Activated CD8-positive, alpha-beta memory T cell treated with anti-CD3 and anti-CD28 coated beads for 48 hours (primary cell): ENCODE results near the gene TPH2.

ENCODE experiments used
- DNase-seq, 3 experiments: peaks; one replicate each; pipeline ENCODE4 v3.0.0-alpha.2; 2020; ENCODE audit warnings: low read depth in 2 of 3, low spot score in 2 of 3

TPH2 gene

DNA sequence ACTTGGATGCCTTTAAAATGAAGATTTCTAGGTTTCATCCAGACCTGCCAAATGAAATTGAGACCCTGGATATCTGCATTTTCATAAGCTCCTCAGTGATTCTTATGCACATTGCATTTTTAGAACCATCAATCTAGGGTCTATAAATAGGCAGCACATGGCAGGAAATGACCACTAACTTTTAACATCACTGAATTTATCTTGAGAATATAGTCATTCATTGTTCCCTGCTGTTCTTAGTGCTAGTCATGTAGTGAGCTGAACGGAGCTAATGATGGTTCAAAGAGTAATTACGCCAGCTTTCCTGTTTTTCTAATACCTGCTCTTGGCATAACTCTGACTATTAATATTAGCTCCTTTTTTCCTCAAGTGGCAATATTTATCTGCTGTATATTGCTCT, 91.6 kb downstream of the TPH2 start:
- DNase-seq = no peak

DNA sequence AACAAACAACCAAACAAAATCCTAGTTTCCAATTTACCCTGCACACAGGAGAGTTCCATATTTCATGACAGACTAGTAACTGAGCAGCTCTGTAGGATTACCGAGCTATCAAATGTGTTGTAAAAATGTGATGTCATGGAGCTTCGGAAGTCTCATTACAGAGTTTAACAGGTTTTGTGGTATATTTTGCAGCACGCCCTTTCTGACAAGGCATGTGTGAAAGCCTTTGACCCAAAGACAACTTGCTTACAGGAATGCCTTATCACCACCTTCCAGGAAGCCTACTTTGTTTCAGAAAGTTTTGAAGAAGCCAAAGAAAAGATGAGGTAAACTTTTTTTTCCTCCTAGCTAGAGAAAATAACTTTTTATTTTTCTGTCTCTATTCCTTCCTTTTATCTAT, 92.4 kb downstream of the TPH2 start:
- DNase-seq = no peak

DNA sequence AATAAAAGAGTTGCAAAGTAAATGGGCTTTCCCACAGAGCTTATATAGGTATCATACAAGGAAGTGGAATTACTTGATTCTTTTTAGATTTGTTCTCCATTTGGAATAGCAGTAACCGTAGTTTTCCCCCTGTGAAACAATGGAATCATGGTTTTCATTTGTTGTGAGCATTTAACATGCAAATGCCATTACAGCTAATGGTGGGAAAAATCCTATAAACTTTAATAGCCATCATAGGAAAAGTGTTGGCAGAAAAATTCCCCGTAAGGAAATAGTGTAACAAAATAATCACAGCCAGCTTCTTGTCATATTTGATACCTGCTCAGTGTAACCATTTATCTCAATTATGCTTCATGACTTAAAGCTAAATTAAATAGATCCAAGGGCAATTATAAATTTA, 95.3 kb downstream of the TPH2 start:
- DNase-seq = no peak

DNA sequence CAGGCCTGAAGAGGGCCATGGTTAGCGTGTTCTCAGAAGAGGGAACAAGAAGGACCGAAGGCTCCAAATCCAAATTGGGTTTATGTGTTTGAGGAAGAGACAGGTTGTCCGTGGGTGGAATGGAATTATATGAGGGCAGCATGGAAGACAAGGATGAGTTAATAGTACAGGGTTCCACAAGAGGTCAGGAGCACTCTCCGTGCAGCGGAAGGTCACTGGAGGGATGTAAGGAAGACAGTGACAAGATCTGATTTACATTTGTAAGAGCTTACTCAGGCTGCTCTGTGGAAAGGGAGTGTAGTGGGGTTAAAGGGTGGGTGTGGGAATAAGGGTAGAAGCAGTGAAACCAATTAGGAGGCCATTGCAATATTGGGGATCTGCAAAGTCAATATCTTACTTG, 97.0 kb downstream of the TPH2 start:
- no peak for DNase-seq

DNA sequence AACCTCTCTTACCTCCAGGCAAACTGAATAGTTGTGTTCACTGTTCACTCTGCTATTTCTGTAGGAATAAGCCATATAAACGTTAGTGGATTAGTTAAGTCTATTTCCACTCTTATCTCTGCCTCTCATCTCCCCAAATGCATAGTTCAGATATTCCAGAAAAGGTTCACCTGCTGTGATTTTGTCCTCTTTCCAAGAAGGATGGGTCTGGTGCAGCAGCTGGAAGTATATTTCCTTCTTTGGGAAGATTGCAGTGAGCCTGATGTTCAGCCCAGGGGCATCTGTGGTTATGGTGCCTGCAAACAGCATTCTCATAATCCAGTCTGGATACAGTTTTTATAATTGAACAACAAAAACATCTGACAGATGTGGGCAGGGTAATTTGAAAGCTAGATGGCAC, 97.7 kb downstream of the TPH2 start:
- DNase-seq = no peak

DNA sequence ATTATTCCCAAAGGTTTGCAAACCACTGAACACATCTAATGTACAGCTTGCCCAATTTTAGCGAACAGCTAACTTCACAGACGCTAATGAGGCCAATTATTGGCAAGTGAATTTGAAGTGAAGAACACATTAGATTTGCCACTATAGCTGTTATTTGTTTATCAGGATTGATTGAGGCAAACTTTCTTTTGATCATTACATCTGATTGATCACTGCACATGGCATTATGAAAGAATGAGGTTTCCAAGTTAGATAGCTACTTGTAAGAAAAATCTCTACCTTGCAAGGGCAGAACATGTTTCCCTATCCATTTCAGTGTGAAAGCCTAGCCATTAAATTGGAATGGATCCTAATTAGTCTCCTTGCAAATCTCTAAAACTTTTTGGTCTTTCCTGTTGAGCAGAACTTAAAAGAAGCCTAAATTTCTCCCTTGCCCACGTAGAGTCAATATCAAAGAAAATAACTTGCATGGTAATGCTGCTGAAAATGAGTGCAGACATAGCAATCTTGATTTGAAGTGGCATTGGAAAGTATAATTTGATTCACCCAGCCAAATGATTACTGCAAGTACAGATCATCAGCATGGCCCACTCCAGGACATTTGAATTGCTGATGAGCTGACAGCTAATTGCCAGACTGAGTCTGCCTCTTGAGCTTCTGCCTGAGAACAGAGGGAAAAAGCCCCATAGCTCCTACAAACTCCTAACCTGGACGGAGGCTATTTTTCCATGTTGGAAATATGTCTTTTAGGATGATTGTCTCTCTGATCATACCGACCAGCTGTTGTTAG, 98.6 kb downstream of the TPH2 start:
- no peak for DNase-seq

DNA sequence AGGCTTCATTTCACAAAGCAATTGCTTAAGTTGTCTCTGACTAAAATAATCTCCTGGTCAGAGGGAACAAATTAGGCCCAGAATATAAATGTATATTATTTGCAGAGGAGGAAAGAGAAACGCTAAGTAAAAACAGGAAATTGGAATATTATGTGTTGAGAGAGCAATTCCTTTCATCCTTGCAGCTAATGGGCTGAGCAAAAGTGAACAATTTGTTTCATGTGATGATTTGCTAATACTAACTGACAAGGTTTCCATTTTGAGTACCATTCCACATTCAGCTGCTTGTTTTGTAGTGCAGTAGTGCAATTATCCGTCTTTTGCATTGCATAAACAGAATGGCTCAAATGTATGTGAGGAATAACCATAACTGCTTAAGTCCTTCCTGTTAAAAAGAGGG, 103.2 kb downstream of the TPH2 start:
- no peak for DNase-seq

DNA sequence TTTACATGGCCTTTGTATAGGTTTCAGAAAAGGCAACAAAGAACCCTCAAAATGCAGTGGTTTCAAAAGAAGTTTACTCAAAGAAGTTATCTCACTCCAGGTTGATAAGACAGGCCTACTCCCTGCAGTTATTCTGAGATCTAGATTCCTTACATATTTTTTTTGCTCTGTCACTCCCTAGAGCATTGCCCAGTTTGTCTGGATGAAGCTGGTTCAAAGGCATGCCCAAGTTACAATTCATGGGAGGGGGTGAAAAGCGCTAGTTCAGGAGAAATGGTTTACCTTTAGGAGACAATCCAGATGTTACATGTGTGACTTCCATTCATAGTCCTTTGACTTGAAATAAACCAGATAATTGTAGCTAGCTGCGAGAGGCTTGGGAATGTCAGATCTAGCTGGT, 115.0 kb downstream of the TPH2 start:
- DNase-seq = no peak

DNA sequence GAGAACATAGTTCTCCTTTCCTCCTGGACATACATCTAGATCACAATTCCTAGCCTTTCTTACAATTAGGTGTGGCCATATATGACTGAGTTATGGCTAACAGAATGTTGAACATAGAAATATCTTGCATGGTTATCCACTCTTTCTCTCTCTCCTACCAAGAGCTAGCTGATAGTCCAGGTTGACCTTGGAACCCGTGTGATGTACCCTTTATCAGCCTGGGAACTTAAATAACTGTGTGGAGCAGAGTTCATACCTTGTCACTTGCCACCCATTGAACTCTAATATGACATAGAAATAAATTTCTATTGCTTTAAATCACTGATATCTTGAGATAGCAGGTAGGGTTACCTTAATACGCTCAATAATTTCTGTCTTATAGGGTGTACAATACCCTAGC, 115.9 kb downstream of the TPH2 start:
- no peak for DNase-seq

DNA sequence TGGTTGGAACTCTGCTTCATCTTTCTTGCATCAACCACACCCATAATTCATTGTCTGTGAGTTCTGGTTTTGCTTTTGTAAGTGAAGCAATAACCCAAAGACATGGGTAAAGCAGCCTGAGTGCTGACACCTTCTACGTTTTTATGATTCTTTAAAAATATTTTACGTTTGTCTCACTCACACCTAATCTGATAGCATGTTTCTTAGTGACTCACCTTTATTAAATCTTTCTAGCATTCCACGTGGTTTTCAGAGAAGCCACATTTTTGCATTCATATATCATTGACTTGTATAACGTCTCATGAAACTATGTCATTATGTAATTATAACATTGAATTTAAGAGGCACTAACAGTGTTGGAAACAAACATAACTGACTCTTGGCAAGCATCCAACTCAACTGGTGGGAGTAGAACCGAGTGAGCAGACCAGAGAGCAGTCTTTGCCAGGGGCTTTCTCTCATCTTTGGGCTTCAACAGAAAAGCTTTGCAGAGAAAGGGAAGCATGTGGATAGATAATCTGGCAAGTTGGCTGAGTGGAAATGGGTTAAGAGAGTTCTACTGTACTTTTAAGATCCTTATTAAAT, 118.8 kb downstream of the TPH2 start:
- no peak for DNase-seq

DNA sequence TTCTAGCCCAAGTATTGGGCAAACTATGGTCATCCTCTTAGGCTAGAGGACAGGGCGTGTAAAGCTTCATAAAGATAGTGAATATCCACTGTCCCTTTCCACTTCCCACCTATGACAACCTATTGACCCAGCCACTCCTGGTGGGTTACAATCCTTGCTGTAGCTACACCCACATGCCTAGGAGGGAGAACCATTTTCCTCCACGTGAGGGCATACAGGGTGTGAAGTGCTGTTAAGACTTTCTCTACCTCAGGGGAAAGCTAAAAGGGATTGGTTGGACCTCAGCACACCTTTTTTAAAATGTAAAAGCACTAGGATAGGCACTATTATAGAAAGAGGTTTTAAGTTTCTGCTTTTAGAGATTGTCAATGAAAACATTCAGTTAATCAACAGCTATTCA, 124.4 kb downstream of the TPH2 start:
- no peak for DNase-seq

DNA sequence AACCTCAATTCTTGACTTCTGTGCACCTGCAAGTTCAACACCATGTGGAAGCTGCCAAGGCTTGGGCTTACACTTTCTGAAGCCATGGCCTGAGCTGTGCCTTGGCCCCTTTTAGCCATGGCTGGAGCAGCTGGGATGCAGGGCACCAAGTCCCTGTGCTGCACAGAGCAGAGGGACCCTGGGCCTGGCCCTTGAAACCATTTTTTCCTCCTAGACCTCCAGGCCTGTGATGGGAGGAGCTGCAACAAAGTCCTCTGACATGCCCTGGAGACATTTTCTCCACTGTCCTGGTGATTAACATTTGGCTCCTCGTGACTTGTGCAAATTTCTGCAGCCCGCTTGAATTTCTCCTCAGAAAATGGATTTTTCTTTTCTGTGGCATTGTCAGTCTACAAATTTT, 132.4 kb downstream of the TPH2 start:
- no peak for DNase-seq

DNA sequence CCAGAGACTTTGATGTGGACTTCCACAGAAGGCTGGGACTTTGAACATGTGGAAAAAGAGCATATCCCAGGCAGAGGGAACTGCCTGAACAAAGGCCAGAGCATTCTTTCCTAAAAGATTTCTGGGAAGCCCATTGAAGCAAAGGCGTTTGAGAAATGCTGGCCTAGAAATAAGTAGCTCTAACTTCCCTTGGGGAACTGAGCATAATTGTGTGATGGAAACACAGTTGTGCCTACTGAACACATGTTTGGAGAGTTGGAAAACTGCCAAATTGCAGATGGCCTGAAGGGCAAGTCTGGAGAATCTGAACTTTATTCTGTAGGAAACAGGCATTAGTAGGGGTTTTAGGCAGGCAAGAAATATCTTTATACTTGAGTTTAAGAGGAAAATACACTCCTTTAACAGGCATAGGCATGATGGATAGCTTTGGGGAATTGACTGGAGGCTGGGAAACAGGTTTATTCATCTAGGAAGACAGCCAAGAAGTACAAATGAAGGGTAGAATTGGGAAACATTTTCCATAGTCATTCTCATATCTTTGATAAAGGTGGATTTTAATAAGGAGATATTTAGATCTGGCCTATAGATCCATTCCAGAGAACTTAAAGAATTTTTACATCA, 134.1 kb downstream of the TPH2 start:
- no peak for DNase-seq

DNA sequence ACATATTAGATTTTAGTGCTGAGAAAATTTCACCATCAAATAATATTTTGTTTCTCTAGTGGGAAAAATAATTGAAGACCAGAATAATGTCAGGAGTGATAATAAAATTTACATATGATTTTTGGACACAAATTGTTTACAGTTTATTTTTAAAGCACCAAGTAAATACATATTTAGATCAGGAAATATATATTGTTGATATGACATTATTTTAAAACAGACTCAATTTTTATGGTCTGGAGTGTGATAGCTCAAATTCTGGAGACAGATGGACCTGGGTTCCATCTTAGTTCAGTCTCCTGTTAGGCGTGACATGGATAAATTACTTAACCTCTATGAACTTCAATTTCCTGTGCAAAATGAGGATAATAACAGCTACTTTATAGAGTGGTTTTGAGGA, 135.4 kb downstream of the TPH2 start:
- no peak for DNase-seq

DNA sequence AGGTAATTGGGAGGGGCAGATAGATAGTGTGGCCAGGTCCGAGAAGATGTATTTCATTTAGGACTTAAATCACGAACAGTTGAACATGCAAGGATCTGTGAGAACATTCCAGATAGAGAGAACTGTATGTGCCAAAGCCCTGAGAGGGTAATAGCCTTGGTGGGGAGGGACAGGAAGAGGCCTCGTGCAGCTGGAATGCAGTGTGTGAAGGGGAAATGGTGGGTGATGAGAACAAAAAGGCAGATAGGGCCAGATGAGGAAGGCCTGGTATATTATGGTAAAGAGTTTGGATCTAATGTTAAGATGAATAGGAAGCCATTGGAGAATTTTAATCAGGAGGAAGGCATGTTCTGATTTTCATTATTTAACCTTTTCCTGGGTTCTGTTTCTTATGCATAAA, 136.3 kb downstream of the TPH2 start:
- DNase-seq = no peak

DNA sequence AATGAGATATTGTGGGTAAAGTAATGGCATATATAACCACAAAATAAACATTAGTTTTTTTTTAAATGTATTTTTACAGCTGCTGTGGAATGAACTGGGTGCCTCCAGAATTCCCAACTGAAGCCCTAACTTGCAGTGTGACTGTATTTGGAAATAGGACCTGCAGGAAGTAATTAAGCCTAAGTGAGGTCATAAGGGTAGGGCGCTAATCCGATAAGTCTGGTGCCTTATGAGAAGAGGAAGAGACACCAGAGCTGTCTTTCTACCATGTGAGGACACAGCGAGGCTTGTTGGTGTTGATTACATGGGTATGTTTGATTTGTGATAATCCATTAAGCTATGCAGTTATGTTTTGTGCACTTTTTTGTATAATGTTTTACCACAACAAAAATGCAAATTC, 136.8 kb downstream of the TPH2 start:
- DNase-seq = no peak

DNA sequence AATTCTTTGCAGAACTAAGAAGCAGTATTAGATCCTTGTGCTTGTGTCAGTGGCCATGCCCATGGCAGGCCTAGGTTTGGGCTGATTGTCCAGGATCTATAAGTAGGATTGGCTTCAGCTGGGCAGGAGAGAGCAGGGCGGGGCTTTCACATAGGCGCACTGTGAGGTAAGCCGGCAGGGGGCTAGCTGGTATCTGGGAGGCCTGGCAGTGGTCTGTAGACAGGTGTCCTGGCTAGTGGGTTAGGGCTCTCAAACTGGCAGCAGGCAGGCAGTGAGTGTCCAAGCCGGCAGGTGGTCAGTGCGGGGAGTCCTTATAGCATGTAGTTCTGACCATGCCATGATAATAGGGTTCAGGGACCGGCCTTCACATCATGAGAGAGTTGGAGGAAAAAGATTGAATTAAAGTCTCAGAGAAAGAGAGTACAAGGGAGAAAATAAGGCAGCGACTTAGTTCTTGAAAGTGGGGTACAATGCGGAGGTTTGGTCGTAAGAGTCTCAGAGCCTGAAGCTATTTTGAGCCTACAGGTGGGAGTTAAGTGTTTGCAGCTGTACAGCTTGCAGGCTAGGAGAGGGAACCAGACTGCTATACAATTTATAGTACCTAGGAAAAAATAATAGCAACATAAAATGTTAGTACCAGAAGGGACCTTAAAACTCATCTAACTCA, 137.4 kb downstream of the TPH2 start:
- DNase-seq = no peak

DNA sequence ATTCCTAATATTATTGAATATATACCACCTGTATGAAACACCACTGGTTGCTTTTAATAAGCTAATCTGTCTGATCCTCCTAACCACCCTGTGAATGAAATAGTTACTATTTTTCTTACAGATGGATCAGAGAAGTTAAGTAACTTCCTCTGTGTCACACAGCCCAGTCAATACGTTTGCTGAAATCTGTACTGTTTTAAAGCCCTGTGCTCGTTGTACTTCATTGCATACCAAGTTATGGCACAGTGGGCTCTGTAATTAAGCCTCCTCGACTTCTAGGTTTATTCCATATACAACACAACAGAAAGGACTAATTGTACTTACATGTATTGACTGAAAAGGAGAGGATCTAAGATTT, 137.9 kb downstream of the TPH2 start:
- DNase-seq = no peak

DNA sequence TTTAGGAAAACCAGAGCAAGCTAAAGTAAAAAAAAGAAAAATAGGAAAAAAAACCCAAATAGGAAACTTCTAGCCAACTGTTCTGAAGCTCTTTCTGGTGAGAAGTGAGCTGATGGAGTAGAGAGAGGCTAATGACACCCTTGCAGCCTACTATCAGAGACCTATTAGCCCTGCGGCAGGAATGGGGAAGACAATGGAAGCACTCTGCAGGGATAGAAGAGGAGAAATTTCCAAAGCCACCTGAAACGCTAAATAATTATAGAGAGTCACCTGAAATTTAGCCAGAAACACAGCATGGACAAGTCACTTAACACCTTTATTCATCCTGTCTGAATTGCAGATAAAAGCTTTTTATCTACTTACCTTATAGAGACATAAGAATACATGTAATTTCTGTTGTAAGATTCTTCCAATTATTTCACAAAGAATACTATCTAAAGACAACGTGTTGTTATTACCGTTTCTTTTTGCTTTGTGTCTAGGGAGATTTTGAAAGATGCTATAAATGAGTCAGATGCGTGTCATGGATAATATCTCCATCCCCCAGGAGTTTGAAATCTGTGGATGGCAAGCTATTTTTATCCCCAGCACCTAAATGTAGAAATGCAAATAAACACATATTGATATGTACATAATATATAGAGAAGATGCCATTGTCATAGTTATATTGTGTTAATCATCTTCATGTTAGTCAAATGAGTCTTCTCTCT, 138.6 kb downstream of the TPH2 start:
- no peak for DNase-seq

DNA sequence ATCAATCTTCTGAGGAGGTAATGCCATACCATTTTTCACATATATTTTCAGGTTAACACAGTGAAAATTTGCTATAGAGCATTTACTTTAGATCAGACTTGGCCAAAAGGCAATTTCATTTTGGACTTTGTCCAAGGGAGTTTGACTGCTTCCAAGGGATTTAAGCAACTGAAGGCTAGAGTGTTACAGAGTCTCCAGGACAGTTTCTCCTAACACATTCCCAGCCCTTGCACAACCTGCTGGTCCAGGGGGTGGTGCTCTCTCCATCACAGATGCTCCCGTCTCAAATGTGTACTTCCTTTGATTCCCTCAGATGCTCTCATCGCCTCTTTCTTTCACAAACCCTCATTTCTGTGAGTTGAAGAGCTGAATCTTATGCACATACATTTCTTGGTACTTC, 143.1 kb downstream of the TPH2 start:
- DNase-seq = no peak
